Suppressor macrophage treated with lipopolysaccharide for 4 hours (primary cell): ENCODE data around the gene ADM2.
"Not testable (repeated sequence)": the region's sequence is repeated elsewhere in the genome, so short reads cannot be mapped to it uniquely, and the experiment has no call there.

Experiments used
- DNase-seq: peaks from one replicate; pipeline ENCODE4 v3.0.0-alpha.2; 2020

ADM2 gene

GRCh38 chr22:50481440-50482106 lies at the start of gene ADM2:
TSS of gene ADM2 (plus strand) at chr22:50481543. CDS start at chr22:50481848, 305 bp downstream.
- DNase-seq = peak; percentile 34

GRCh38 chr22:50432131-50432876 lies 49.0 kb upstream of the ADM2 start:
- no peak for DNase-seq

- not testable (repeated sequence) for DNase-seq
Observed at GRCh38 chr22:50432877-50433510, 48.3 kb upstream of the ADM2 start.

GRCh38 chr22:50434849-50435248 lies 46.5 kb upstream of the ADM2 start:
- DNase-seq = no peak

GRCh38 chr22:50435291-50436014 lies 45.9 kb upstream of the ADM2 start:
- no peak for DNase-seq

- no peak for DNase-seq
Observed at GRCh38 chr22:50436015-50436830, 45.1 kb upstream of the ADM2 start.

GRCh38 chr22:50436841-50437341 lies 44.5 kb upstream of the ADM2 start:
- DNase-seq = no peak

- DNase-seq = no peak
Observed at GRCh38 chr22:50437511-50438304, 43.6 kb upstream of the ADM2 start.

GRCh38 chr22:50438305-50439275 lies 42.8 kb upstream of the ADM2 start:
- no peak for DNase-seq

GRCh38 chr22:50439314-50439870 lies 42.0 kb upstream of the ADM2 start:
- no peak for DNase-seq

GRCh38 chr22:50439871-50440331 lies 41.4 kb upstream of the ADM2 start:
- DNase-seq = no peak

- no peak for DNase-seq
Observed at GRCh38 chr22:50440544-50441249, 40.6 kb upstream of the ADM2 start.

- DNase-seq = no peak
Observed at GRCh38 chr22:50441428-50441993, 39.8 kb upstream of the ADM2 start.

- no peak for DNase-seq
Observed at GRCh38 chr22:50443197-50443596, 38.1 kb upstream of the ADM2 start.

- DNase-seq = no peak
Observed at GRCh38 chr22:50443801-50444625, 37.3 kb upstream of the ADM2 start.

- DNase-seq = no peak
Observed at GRCh38 chr22:50444663-50445062, 36.7 kb upstream of the ADM2 start.

- no peak for DNase-seq
Observed at GRCh38 chr22:50445071-50445879, 36.1 kb upstream of the ADM2 start.
